ENCODE measurements around the gene SLC26A11. TPM values are rescaled to one million over a fixed set of nuclear protein-coding genes. Genes with fewer than 3 reads are reported as not detected.

SLC26A11 gene
- total RNA-seq, 2 experiments from 2014 or later = 1.6 to 1.7 TPM

Other genes starting within 250 kb of the SLC26A11 start
- gene TBC1D16, start 184.6 kb upstream of the SLC26A11 start, total RNA-seq = 10 to 100 TPM in 1 of 2 experiments, 1 to 10 TPM in 1; 9.6 to 12.0 TPM
- under 1 TPM; 0.54 to 0.79 TPM for gene CCDC40, start 183.8 kb upstream of the SLC26A11 start, total RNA-seq
- gene GAA, start 118.8 kb upstream of the SLC26A11 start, total RNA-seq = 10 to 100 TPM; 42.6 to 46.2 TPM
- gene EIF4A3, start 73.3 kb upstream of the SLC26A11 start, total RNA-seq = 100 to 1,000 TPM; 178 to 183 TPM
- under 1 TPM; 0.11 to 0.50 TPM for gene CARD14, start 50.4 kb upstream of the SLC26A11 start, total RNA-seq
- gene SGSH, start 94 bp upstream of the SLC26A11 start, total RNA-seq = 1 to 10 TPM; 7.8 to 8.3 TPM
- 100 to 1,000 TPM; 131 to 142 TPM for gene RNF213, start 40.4 kb downstream of the SLC26A11 start, total RNA-seq
- gene ENDOV, start 194.7 kb downstream of the SLC26A11 start, total RNA-seq = 10 to 100 TPM; 16.8 to 18.1 TPM